Measurements from ENCODE around the gene GBA3.

GBA3 gene

DNA sequence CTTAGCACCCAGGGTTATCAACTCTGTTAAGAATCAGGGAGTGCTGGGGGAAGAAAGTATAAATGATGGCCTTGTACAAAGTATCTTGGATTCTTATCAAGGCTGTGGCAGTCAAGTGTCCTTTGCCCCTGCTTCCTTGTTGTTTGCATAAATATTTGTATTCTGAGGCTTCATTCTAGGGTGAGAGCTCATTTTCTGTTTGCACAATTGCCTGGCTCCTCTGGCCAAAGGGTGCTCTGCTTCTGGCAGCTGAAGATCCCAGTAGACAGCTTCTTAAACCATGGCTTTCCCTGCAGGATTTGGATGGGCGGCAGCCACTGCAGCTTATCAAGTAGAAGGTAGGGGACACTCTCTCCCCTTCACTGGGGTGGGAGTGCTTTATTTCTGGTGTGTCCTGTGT lies at the start of gene GBA3:
Gene GBA3, plus strand, starts transcription at position 202 of the 400 bp plus-strand sequence.
- DNase-seq (ENCODE audit: low read depth) = no peak

DNA sequence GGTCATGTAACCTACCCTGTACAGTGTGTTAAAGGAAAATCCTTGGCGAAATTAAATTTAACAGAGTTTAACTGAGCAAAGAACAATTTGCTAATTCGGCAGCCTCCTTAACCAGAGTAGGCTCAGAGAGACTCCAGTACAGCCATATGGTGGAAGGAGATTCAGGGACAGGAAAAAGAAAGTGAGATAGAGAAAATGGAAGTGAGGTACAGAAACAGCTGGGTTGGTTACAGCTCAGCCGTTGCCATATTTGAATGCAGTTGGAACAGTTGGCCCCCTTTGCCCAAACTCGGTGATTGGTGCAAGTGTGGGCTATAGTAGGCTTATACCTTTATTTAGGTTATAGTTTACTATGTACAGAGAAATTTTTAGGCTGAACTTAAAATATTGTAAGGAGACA lies 48.8 kb upstream of the GBA3 start:
- no peak for DNase-seq (ENCODE audit: low read depth)

DNA sequence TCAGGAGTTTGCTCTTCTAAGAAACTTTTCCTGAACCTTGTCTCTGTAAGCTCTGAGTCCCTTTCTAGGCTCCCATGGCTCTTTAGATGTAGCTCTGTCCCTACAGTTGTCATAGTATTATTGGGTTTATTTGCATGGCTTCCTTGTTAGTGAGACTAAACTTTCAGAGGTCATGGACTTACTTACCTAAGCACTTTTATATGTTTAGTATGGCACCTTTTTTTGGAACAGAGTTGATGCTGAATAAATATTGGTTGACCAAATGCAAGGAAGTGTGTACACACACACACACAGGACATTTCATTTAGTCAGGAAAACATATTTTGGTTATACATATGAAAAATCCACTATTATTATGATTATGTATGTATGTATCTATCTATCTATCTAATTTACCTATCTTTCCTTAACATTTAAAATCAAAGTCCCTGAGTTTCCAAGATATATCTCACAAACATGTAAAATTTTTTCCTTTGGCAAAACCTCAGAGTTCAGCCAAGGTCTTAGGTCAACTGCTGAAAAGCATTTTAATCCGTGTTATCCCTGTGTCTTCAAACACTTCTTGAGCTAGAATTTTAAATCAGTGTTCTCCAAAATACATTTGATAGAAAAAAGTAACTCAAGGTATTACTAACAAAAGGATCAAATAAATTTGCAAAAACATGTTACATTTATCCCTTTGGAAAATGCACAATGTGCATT lies 47.1 kb upstream of the GBA3 start:
- no peak for DNase-seq (ENCODE audit: low read depth)

DNA sequence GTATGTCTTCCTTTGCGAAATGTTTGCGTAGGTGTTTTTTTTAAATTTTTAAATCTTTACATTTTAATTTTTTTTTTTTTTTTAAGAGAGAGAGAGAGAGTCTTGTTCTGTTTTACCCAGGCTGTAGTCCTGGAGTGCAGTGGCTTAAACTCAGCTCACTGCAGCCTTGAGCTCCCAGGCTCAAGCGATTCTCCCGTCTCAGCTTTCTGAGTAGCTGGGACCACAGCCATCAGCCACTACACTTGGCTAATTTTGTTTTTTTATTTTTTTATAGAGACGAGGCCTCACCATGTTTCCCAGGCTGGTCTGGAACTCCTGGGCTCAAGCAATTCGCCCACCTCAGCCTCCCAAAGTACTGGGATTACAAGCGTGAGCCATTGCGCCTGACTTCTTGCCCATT lies 43.7 kb upstream of the GBA3 start:
- DNase-seq (ENCODE audit: low read depth) = no peak

DNA sequence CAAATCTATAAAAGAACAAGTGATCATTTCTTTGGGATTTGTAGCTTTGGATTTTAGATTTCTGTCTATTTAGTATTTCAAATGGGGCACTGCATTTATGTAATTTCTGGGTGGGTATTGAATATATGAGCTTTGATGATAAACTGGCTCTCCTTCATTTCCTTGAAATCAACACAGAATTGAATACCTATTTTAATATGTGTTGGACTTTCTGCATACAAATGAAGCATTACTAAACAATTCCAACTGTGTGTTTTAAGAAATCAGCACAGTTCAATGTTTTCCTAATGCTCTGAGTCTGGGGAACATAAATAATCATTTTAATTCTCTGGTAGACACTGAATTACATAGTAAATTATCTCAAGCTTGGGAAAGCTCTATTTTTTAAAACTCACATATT lies 42.0 kb upstream of the GBA3 start:
- no peak for DNase-seq (ENCODE audit: low read depth)

DNA sequence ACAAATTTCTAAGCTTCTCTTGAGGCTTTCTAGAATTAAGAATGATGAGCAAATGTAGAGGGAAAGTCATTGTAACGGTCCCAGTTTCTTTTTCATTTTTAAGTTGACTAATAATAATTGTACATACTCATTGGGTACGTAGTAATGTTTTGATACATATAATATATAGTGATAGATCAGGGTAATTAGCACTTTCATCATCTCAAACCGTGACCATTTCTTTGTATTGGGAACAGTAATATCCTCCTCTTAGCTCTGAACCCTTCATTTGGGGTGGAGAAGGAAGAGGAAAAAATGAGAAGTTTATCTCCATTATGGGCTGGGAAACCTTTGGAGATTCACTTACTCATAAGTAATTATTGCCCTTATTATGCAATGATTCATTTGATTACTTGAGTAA lies 39.0 kb upstream of the GBA3 start:
- no peak for DNase-seq (ENCODE audit: low read depth)

DNA sequence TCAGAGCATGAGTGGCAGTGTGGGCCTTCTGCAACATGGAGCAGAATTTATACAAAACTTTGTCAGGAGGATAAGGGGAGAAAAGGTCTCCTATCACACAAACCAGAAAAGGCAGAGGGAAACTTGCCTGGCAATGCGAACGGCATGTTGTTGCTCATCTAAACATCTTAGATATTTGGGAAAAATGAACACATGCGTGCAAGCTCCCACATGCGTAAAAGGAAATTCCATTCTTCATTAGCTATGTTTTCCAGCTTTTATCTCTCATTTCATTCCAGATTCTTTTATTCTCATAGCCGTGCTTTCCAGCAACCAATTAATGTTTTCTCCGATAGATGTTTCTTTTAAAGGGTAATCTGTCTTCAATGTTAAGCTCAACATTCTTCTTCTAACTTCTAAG lies 31.3 kb upstream of the GBA3 start:
- no peak for DNase-seq (ENCODE audit: low read depth)

DNA sequence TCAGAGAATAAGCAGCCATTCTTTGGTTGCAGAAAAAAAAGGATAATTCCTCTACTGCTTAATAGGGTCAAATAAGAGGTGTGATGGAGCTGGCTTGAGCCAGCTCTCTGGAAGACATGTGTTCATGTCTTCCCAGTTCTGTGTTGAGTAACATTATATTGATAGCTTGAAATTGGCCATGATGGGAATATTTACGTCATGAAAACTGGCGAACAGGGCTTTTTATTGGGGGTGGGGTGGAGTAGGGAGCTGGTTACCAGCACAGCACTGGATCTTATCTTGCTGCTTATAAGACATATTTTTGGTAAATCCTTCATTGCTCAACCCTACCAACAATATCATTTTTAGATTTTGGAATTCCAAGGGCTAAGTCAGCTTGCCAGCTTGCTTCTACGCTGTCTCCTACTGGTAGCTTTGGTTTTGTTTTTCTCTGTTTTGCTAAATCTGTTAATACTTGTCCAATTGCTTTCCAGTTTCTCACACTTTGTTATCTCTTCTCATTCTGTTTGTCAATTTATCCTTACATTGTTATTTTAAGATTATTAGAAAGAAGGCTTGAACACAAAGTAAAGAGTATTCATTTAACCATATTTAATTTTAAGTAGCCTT lies 25.3 kb upstream of the GBA3 start:
- DNase-seq (ENCODE audit: low read depth) = no peak

DNA sequence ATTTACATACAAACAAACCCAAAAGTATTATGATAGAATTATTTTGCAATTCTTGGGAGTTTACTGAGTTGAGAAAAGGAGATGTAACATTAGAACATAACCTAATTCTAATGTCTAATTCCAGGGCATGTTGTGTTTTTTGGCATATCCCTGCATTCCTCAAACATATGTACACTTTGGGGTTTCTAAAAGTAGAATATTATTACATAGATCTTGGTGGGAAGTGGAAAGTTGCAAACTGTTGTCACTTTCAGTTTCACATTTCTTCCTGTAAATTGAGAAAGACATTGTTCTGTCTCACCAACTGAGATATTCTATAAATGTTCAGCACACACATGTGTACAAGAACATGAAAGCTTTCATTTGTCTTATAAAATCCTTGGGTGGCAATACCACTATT lies 24.4 kb upstream of the GBA3 start:
- DNase-seq (ENCODE audit: low read depth) = no peak

DNA sequence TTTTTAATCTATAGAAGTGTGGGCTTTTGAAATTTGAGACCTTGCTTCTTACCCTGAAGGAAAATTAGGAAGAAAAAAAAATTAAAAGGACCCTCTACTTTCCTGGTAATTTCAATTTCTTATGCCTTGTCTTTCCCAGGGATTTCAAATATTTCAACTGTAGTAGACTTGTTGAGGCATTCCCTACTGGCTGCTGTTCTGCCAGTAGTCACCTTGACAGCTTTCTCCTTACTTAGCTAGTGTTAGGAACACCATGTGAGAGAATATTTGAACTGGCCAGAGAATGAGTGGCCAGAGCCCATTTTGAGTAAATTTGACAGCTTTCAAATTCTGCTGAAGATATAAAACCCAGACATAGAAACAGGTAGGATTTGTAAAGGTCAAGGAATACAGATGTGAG lies 24.0 kb upstream of the GBA3 start:
- no peak for DNase-seq (ENCODE audit: low read depth)

DNA sequence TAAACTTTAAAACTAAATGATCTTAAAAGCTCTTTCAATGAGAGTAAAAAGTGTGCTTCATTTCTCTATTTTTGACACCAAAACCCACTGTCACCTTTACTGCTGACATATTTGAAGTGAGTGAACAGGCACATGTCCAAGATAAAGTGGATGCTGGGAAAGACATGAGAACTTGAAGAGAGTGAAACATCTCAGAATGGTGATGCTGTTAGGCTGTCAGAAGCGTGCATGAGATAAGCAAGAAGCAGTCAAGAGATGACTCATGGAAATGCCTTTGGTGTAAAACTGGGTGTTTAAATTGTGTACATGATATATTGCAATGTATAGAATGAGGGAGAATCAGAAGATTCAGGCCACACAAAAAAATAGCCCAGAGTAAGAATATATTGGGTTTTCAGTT lies 21.8 kb upstream of the GBA3 start:
- DNase-seq (ENCODE audit: low read depth) = no peak

DNA sequence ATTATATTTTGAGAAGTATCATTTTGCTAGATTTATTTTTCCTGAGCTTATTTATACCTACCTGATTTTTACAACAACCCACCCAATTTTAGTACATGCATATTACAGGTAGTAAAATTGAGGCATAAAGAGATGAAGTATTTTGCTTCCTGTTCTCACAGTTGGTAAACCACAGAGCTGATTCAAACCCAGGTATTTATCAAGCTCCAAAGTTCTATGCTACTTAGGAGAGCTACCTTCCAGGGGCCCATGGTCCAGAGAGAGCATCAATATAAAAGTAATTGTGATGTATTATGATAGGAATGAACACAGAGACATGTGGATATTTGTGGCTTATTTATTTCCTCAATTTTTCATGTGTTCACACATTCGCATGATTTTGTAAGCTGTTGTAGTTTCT lies 20.2 kb upstream of the GBA3 start:
- no peak for DNase-seq (ENCODE audit: low read depth)

DNA sequence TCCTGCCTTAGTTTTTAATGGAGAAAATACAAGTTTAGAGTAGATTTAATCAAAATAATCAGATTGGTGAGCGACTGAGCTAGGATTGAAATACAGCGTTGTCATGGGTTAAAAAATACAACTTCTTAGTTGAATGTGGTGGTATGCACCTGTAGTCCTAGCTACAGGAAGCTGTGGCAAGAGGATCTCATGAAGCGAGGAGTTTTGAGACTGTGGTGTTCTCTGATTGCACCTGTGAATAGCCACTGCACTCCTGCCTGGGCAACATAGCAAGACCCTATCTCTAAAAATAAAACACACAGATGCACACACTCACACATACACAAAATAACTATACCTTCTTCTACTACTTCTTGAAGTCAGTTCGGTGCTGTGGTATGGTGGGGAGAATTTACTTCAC lies 19.8 kb upstream of the GBA3 start:
- no peak for DNase-seq (ENCODE audit: low read depth)

DNA sequence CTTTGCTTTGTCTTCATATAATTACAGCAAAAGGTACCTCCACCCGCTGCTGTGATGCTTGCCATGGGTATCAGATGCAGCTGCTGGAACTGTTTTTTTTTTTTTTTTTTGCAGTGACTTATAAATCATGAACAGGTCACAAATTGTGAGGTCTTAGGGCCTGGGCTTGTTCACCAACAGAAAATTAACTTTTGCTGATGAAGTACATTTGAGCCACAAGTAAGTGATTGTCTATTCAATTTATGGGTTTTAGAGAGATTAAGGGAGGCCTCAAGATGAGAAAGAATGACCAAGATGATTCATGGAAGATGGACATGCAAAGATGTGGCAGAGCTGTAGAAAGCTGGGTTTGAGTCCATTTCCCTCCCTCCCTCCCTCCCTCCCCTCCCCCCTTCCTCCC lies 18.0 kb upstream of the GBA3 start:
- DNase-seq (ENCODE audit: low read depth) = no peak

DNA sequence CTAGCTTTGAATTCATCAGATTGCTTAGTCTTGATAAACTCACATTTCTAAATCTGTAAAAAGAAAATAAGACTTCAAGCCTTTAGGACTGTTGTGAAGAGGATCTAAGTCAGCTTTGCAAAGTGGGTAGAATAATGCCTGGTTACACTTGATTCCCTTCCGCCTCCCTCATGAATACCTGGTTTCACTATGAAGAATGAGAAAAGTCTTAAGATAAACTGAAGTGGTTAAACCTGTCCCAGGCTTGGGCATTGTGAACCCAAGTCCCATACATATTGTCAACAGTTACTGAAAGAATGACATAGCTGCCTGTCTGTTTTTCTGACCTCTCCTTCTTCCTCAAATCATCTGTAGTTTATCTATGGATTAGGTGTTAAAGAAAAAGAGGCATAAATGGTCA lies 16.7 kb upstream of the GBA3 start:
- no peak for DNase-seq (ENCODE audit: low read depth)

DNA sequence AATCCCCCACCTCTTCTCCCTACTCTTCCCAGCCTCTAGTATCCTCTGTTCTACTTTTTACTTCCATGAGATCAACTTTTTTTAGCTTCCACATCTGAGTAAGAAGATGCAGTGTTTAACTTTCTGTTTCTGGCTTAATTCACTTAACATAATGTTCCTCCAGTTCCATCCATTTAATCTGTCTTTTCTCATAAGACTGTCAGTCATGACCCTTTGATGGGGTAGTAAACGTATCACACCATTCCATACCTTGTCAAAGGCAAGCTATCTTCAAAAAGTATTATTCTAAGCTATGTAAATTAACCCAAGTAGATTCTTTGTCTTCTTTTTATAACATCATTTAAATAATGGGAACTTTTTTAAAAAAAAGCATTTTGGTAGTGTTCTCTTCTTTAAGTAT lies 15.0 kb upstream of the GBA3 start:
- no peak for DNase-seq (ENCODE audit: low read depth)

DNA sequence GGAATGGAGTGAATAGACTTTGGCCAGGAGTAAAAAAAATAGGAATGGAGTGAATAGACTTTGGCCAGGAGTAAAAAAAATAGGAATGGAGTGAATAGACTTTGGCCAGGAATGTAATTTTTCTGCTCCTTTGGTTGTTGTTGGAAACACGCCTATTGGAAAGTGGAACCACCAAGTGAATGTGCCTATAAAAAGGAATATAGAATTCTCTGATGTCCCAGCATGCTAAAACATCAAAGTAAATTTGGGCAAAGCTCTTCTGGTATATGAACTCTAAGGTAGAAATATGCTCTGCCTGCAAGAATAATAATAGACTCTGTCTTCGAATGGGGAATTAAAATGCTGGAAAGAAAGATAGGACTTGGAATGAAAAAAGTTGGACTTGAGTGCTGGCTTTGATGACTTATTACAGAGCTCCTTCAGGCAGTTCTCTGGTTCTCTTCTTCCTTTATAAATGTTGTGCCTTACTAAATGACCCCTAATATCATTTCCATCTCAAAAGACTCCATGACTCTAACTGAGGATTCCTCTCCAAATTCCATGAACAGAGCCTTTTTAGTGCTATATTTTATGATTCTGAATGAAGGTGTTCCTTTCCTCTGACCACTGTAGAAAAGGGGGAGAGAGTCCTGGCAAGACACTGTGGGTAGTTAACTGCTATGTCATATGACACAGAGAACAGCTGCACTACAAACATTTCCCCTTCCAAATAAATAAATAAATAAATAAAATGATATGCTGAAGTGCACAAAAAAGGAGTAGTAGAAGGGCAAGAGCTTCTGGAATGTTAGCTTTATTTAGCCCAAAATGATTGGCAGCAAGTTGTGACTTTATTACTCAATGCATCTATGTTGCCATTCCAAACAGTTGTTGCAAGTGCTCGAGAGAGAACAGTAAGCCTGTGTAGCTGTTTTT lies 13.5 kb upstream of the GBA3 start:
- no peak for DNase-seq (ENCODE audit: low read depth)

DNA sequence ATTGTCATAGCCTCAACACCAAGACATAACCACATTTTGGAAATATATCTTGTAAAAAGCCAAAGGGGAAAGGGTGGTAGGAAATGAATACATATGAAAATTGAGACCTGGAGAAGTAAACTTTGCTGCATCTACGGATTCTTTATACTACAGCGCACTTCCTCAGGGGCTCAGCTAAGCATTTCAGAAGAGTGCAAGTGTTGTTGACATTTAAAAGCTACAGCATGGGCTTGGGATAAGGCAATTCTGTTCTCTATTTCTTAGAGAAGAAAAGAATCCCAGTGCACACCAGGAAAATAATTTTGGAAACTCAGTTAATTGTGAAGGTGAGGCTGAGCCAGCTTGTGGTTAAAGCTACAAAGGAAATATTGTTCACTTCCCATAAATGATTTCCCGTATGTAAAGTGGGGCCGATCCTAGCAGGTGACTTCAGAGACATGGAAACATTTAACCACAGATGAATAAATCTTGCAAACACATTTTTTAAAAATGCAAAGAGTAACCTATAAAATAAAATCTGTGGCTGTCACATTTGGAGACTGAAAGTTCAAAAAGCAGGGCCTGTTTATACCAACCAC lies 12.6 kb upstream of the GBA3 start:
- DNase-seq (ENCODE audit: low read depth) = no peak

DNA sequence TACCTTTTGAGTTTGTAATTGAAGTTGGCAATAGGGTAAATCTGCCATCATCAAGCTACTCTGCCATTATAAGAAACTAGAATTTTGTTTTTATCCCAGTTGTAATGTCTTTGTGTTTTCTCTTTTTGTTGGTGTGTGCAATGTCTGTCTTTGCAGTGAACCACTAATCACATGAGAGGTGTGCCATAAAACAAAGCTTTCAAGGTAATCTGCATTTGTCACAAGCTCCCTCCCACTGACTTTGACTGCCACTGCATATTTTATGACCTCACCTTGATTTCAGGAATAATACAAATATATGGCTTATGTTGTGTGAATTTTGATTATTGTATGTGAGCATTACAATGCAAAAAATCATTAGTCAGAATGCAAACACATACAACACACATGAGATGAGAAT lies 9.0 kb upstream of the GBA3 start:
- no peak for DNase-seq (ENCODE audit: low read depth)

DNA sequence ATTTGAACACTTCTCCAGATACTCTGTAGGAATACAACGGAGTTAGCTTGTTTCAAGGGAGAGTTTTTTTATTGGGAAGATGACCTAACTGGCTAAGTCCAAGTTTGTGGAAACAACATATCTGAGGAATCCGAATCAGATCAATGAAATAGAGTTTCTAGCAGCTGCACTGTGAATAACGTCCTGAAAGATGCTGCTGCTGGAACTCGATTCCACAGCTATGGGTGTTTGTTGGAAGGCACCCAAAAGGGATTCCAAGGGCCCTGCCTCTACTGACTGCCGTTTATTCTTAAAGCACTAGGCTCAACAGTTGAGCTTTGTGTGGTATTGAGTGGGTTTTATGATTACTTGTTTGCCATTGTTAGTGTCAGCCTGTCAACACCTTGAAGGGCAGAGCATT lies 6.6 kb upstream of the GBA3 start:
- no peak for DNase-seq (ENCODE audit: low read depth)

DNA sequence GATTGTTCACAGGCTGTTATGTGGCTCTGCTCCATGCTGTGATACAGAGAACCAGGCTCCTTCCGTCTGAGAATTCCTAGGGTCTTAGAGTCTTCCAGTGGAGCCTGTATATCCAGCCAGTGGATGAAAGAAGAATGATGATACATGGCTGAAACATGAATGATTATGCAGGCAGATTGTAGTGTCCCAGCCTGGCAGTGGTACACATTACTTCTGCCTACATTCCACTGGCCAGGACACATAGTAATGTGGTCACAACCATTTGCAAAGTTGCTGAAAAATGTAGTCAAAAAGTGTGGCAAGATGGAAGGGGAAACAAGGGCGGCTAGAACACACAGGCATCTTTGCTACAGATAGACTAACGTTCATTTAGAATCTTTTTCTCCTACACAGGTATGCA lies 4.5 kb upstream of the GBA3 start:
- no peak for DNase-seq (ENCODE audit: low read depth)

DNA sequence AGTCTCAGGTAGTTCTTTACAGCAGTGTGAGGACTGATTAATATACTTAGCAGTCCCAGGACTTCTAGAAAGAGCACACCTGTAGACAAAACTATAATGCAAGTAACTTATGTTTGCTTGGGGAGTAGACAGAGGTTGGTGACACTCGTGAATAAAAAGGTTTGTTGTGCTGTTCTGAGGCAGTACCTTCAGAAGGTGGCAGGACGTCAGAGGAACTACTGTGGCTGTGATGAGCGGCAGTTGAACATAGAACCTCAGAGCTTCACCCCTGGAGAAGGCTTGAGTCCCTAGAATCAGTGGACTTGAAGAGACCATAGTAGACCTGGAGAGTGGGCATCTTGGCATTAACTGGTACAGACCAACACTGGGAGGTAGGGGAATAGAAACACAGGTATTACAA lies 3.3 kb upstream of the GBA3 start:
- no peak for DNase-seq (ENCODE audit: low read depth)

DNA sequence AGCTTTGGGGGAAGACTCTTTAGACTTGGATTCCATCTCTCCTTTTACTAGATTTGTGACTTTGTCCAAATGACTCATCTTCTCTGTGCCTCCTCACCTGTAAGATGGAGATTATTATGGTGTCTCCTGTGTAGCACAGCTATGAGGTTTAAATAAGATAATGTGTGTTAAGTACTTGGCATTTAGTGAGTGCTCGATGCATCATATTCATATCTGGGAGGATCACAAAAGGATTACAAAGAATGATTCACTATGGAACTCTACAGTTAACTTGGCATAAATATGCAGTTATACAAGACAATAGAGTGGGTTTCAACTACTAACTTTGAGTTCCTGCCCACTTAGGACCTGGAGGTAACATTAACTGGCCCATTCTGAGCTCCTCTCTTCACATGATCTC lies 2.3 kb downstream of the GBA3 start:
- no peak for DNase-seq (ENCODE audit: low read depth)

Measured in activated T-helper 9 cell treated with anti-CD3 and anti-CD28 coated beads, Interleukin-2, amount 50 U/mL, for 16 hours (primary cell).